GM13977 (cell line): ENCODE data around the gene EPB41L2.

Source experiments
- DNase-seq: peaks from one replicate; pipeline ENCODE4 v3.0.0; 2012; ENCODE audit warnings: low spot score
- in situ Hi-C: fragments of 300-500 bp; cut with MboI; formaldehyde crosslinking; loops from one replicate; pipeline ENCODE4 v1.12.0; 2022; ENCODE audit warnings: low sequenced_read_pairs, low pct_unique_long_range_greater_than_20kb, mixed read lengths, inconsistent platforms; ENCODE audit not compliant: unreplicated experiment
- TF ChIP-seq, protein P1 (sequence below): IDR thresholded peaks from 2 replicates; pipeline ENCODE4 v1.5.1; 2012; ENCODE audit warnings: mild to moderate bottlenecking, control low read depth; ENCODE audit not compliant: insufficient read depth; ENCODE audit errors: extremely low read depth, missing control alignments

Gene EPB41L2

GRCh38 chr6:131040866-131041265 is 22.2 kb downstream of the EPB41L2 start:
- in situ Hi-C loops: no loop called here
- TF ChIP-seq, protein P1, sequence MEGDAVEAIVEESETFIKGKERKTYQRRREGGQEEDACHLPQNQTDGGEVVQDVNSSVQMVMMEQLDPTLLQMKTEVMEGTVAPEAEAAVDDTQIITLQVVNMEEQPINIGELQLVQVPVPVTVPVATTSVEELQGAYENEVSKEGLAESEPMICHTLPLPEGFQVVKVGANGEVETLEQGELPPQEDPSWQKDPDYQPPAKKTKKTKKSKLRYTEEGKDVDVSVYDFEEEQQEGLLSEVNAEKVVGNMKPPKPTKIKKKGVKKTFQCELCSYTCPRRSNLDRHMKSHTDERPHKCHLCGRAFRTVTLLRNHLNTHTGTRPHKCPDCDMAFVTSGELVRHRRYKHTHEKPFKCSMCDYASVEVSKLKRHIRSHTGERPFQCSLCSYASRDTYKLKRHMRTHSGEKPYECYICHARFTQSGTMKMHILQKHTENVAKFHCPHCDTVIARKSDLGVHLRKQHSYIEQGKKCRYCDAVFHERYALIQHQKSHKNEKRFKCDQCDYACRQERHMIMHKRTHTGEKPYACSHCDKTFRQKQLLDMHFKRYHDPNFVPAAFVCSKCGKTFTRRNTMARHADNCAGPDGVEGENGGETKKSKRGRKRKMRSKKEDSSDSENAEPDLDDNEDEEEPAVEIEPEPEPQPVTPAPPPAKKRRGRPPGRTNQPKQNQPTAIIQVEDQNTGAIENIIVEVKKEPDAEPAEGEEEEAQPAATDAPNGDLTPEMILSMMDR: no peak

DNA sequence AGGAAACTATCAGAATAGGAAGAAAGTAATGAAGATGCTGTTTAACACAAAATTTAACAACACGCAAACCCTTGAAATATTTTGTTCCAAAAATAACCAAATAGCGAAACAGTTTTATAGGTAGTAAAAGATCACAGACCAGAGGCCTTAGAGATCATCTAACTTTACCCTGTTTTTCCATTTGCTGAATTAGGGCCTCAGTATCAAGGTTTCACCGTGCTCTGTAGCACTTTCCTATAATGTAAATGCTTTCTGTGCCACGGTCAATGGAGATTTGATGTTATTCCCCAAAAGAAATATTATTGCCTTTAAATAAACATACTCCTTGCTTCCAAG is 23.7 kb downstream of the EPB41L2 start:
- in situ Hi-C loops: no loop called here
- DNase-seq: no peak
- TF ChIP-seq, protein P1: no peak

More at GRCh38 chr6:131040866-131041265, 22.2 kb downstream of the EPB41L2 start:
- DNase-seq: no peak

GRCh38 chr6:131038597-131039344 is 24.3 kb downstream of the EPB41L2 start:
- TF ChIP-seq, protein P1: no peak
- in situ Hi-C loops: no loop called here
- no peak for DNase-seq

GRCh38 chr6:131037194-131037897 is 25.7 kb downstream of the EPB41L2 start:
- DNase-seq: no peak
- in situ Hi-C loops: no loop called here
- TF ChIP-seq, protein P1: no peak

GRCh38 chr6:131036601-131037000 is 26.4 kb downstream of the EPB41L2 start:
- in situ Hi-C loops: no loop called here
- TF ChIP-seq, protein P1: no peak
- DNase-seq: no peak

GRCh38 chr6:131036143-131036542 is 26.9 kb downstream of the EPB41L2 start:
- no peak for DNase-seq
- in situ Hi-C loops: no loop called here

More at GRCh38 chr6:131036143-131036542, 26.9 kb downstream of the EPB41L2 start:
- TF ChIP-seq, protein P1: no peak
